GM20000 (cell line): Measurements from ENCODE around the gene ALPG.
"Not testable (repeated sequence)": the region's sequence is repeated elsewhere in the genome, so short reads cannot be mapped to it uniquely, and the experiment has no call there.

ENCODE experiments used
- DNase-seq: peaks from one replicate; pipeline ENCODE4 v3.0.0; 2012; ENCODE audit warnings: low spot score
- CTCF ChIP-seq: IDR thresholded peaks from 2 replicates; pipeline ENCODE4 v1.5.1; 2012; ENCODE audit warnings: mild to moderate bottlenecking, control low read depth; ENCODE audit errors: extremely low read depth, missing control alignments

ALPG gene

DNA sequence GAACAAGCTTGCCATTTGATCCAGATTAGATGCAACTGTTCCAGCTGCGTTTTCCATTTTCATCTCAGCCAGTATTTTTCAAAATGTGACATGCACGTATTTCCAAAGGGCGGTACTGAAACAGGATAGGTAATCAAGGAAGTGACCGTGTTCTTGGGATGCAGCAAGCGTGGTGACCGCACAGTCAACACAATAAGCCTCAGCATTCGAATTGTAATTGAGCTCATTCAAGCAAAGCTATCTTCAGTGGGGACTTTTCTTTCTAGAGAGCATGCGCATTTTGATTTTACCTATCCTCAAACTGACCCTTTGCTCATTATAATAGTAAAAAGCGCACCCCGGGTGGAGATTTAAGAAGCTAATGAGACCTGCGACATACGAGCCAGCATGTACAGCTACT is 31.5 kb upstream of the ALPG start:
- TF ChIP-seq CTCF, result no peak
- DNase-seq, result no peak

DNA sequence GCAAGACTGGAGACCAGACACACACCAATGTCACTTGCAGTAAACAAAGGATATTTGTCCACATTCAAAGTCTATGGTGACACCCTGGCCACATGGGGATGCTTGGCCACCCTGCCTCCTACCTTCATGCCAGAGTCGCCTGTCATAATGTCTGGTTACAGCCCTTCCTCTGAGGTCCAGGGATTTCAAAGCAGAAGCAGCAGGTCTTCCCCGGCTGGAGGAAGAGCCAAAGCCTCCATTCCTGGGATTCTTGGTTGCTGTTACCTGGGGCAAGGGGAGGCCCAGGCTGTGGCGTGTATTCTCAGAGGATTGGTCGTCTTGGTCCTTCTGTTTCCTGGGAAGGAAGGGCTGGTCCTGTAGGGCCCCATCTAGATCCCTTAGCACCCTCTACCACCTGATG is 30.4 kb upstream of the ALPG start:
- TF ChIP-seq CTCF, result no peak

DNA sequence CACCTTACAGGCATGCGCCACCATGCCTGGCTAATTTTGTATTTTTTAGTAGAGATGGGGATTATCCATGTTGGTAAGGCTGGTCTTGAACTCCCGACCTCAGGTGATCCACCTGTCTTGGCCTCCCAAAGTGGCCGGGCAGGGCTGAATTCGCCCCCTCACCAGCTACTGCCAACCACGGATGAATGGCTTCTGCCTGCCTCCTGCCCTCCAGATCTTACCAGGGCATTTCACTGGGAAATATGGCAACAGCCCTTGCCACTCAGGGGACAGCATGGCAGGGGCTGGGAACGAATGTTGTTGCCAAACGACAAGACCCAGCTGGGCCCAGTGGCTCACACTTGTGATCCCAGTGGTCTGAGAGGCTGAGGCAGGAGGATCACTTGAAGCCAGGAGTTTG is 29.9 kb upstream of the ALPG start:
- TF ChIP-seq CTCF, result no peak
- DNase-seq, result no peak

More for the DNA sequence above, 30.4 kb upstream of the ALPG start:
- DNase-seq, result no peak

GRCh38 chr2:232377319-232377718 is 29.3 kb upstream of the ALPG start:
- TF ChIP-seq CTCF, result no peak
- no peak for DNase-seq

DNA sequence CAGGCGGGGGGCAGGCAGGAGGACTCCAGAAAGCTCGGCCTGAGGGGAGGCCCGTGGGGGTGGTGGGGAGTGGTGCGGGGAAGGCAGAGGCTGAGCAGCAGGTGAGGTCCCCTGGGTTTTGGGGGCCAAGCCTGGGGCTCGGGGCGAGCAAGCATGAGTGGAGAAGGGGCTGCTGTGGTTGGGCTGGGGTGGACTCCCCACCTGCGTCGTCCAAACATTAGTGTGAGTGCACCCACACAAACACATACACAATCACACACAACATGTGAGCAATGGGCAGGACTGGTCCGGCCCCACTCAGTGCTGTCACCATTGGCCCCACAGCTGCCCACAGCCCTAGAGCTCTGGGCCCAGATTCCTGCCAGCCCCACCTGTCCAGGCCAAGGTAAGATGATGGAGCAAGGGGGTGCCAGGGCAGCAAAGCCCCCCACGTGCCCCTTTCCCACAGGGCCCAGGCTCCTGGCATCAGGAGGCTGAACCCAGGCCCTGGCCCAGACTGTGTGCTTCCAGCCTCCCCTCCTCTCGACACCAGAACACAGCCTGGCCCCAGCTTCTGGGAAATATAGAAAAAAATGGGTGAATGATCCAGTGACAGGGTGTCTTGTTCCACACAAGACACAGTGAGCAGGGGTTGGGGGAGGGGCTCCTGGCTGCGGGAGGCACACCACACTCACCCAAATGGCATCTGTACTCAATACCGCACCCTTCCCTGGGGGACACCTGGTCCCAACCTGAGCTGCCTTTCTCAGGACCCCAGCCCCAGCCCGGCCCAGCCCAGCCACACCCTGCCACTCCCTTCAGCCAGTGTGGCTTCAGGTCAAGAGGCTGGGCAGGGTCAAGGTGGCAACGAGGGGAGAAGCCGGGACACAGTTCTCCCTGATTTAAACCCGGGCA is 28.6 kb upstream of the ALPG start:
- DNase-seq, result no peak
- TF ChIP-seq CTCF, result no peak

DNA sequence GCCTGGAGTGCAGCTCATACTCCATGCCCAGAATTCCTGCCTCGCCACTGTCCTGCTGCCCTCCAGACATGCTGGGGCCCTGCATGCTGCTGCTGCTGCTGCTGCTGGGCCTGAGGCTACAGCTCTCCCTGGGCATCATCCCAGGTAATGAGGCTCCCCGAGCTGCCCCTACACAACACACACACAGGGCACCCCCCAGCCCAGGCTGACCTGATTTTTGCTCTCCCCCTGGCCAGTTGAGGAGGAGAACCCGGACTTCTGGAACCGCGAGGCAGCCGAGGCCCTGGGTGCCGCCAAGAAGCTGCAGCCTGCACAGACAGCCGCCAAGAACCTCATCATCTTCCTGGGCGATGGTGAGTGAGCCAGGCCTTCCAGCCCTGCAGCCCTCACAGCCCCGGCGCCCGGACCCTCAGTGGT is 27.9 kb upstream of the ALPG start, which contains the start of gene ALPP:
Gene ALPP, plus strand, starts transcription at position 17 of the 417 bp plus-strand sequence. Its CDS starts 52 bp downstream, at position 69.
- DNase-seq, result not testable (repeated sequence)

GRCh38 chr2:232379610-232380590 is 26.7 kb upstream of the ALPG start:
- DNase-seq, result not testable (repeated sequence)
